GM12891 (cell line): ENCODE data around the gene SLIT1.

Experiments used
- POLR2A ChIP-seq: IDR thresholded peaks from 2 replicates; pipeline ENCODE4 v1.6.1; 2011; ENCODE audit warnings: low read depth, low read length, control low read depth
- POLR2AphosphoS5 ChIP-seq: IDR thresholded peaks from 2 replicates; pipeline ENCODE4 v1.6.1; 2011; ENCODE audit warnings: low read depth, low read length, control low read depth

- TF ChIP-seq POLR2A (no peak), POLR2AphosphoS5 (no peak)
These were observed 35.1 kb downstream of the SLIT1 start for GRCh38 chr10:97150616-97151015.
